Fibroblast of lung (primary cell): Measurements from ENCODE around the gene TBL1XR1.

Experiments used
- EZH2 ChIP-seq: IDR thresholded peaks from 2 replicates; pipeline ENCODE4 v1.5.1; 2012; ENCODE audit warnings: low read length, control low read depth, mild to moderate bottlenecking; ENCODE audit errors: missing control alignments
- TF ChIP-seq, protein P1 (sequence below), 2 donors: IDR thresholded peaks in 1 of 2; conservative IDR thresholded peaks in 1 of 2; 1 replicate in 1 of 2; 2 replicates in 1 of 2; pipeline ENCODE4 v1.5.1; 2011 to 2012; ENCODE audit warnings: low read length in 2 of 2, control low read depth in 1 of 2, inconsistent platforms in 1 of 2, low read depth in 1 of 2, mild to moderate bottlenecking in 1 of 2

DNA sequence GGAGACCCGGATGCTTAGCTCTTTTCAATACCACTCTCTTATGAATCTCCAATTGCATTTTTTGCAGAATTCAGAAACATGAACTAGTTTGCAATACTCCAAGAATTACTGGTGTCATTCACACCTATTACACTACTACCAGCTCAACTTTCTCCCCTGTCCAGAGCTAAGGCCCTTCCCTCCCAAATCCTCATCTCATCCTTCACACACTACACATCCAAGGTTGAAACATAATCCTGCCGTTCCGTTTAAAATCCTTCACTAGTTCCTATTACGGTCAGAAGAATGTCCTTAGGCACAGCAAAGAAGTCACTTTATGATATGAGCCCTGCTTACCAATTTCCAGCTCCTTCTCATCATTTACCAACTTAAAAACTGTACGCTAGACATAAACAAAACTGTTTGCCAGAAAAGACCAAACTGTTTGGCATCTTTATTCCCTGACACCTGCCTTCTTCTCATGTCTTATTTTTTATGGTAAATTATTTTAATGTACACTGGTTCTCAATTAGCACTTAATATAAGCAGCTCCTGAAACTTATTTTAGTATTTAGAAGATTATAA is 22.6 kb downstream of the TBL1XR1 start:
- TF ChIP-seq, protein P1, sequence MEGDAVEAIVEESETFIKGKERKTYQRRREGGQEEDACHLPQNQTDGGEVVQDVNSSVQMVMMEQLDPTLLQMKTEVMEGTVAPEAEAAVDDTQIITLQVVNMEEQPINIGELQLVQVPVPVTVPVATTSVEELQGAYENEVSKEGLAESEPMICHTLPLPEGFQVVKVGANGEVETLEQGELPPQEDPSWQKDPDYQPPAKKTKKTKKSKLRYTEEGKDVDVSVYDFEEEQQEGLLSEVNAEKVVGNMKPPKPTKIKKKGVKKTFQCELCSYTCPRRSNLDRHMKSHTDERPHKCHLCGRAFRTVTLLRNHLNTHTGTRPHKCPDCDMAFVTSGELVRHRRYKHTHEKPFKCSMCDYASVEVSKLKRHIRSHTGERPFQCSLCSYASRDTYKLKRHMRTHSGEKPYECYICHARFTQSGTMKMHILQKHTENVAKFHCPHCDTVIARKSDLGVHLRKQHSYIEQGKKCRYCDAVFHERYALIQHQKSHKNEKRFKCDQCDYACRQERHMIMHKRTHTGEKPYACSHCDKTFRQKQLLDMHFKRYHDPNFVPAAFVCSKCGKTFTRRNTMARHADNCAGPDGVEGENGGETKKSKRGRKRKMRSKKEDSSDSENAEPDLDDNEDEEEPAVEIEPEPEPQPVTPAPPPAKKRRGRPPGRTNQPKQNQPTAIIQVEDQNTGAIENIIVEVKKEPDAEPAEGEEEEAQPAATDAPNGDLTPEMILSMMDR (conservative IDR thresholded peaks at IDR 0.05 in 1 of 2, IDR thresholded peaks at IDR 0.05 in 1 of 2; ENCODE audit: low read depth in 1 of 2, low read length in 2 of 2), result no peak
- no peak for TF ChIP-seq EZH2
